GM19023 (cell line): ENCODE results near the gene C1orf159.
"Not testable (repeated sequence)": the region's sequence is repeated elsewhere in the genome, so short reads cannot be mapped to it uniquely, and the experiment has no call there.

Experiments
- ATAC-seq: cut with Tn5 transposase; IDR thresholded peaks from one replicate; pipeline ENCODE4 v1.9.1; 2021; ENCODE audit warnings: mild to moderate bottlenecking, moderate library complexity; ENCODE audit not compliant: unreplicated experiment

C1orf159 gene

DNA sequence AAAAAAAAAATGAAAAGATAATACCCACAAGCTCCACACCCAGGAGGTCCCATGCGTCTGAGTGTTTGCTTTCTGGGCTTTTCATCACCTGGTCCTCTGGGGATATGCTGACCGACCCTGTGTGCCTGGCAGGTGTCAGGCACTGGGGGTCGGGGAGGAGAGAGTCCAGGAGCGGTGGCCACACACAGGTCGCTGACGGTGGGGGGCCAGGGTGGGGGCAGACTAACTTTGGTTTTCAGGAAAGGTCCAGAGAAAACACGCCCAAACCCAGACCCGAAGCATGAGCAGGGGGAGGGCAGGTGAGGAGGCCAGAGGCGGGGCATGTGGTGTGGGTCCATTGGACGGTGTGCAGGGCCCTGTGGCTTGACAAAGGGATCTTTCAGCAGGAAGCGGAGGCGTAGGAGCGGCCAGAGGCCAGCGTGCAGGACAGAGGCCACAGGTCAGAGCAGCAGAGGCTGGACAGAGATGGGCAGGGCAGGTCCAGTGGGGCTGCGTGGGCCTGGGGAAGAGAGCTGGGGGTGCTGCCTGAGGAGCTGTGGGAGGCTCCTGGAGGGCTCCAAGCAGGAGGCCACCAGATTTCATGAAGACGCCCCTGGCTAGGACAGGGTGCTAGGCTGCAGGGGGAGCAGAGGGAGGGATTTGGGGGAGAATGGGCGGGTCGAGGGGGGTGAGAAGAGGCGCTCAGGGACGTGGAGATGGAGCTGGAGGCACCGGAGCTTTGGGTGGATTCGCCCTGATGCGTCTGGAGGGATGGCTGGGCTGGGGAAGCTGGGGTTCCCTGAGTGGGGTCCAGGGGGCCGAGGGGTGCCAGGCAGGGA, 57.6 kb downstream of the C1orf159 start:
- no peak for ATAC-seq

DNA sequence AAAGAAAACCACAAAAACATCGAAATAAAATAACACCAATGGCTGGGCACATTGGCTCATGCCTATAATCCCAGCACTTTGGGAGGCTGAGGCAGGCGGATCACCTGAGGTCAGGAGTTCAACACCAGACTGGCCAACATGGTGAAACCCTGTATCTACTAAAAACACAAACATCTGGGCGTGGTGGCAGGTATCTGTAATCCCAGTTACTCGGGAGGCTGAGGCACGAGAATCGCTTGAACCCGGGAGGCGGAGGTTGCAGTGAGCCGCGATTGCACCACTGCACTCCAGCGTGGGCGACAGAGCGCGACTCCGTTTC, 58.2 kb downstream of the C1orf159 start:
- not testable (repeated sequence) for ATAC-seq

DNA sequence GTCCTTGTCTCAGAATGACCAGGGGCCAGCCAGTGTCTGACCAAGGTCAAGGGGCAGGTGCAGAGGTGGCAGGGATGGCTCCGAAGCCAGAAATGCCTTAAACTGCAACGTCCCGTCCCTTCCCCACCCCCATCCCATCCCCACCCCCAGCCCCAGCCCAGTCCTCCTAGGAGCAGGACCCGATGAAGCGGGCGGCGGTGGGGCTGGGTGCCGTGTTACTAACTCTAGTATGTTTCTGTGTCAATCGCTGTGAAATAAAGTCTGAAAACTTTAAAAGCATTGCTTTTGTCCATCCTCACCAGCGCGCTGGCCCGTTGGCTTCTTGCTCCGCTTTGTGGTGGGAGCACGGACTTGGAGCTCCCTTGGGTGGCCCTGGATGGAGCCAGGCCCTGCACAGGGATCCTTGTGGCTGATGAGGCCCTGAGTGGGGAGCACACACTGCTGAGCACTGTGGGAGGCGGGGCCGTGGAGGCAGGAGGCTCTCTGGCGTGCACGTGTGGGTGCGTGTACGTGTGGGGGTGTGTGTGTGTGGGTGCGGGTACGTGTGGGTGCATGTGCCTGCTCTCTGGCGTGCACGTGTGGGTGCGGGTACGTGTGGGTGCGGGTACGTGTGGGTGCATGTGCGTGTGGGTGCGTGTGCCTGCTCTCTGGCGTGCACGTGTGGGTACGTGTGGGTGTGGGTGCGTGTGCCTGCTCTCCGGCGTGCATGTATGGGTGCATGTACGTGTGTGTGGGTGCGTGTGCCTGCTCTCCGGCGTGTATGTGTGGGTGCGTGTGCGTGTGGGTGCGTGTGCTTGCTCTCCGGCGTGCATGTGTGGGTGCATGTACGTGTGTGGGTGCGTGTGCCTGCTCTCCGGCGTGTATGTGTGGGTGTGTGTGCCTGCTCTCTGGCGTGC, 59.8 kb downstream of the C1orf159 start:
- ATAC-seq: no peak

DNA sequence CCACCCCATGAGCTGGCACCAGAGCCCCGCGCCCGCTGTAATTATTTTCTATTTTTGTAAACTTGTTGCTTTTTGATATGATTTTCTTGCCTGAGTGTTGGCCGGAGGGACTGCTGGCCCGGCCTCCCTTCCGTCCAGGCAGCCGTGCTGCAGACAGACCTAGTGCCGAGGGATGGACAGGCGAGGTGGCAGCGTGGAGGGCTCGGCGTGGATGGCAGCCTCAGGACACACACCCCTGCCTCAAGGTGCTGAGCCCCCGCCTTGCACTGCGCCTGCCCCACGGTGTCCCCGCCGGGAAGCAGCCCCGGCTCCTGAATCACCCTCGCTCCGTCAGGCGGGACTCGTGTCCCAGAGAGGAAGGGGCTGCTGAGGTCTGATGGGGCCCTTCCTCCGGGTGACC, 60.9 kb downstream of the C1orf159 start:
- ATAC-seq: no peak

DNA sequence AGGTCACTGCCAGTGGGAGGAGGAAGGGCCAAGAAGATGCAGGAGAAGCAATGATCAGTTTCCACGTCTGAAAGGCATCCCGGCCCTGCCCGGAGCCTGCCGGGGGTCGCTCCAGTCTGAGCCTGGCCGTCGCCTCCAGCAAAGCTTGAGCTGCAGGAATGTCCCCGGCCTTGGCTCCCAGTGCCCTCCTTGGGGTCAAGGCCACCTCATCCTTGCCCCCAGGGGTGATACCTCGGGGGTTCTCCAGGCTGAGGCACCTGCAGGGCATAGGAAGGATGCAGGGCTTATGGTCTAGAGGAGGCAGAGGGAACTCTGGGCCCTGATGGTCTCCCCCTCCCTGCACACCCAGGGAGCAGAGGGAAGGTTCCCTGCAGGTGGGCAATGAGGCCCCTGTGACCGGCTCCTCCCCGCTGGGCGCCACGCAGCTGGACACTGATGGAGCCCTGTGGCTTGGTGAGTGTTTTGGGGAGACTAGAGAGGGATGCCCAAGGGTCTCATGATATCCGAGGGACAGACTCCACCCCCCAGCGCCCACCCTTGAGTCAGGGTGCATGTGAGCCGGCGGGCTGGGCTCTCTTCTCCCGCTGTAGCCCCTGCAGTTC, 61.7 kb downstream of the C1orf159 start:
- no peak for ATAC-seq

DNA sequence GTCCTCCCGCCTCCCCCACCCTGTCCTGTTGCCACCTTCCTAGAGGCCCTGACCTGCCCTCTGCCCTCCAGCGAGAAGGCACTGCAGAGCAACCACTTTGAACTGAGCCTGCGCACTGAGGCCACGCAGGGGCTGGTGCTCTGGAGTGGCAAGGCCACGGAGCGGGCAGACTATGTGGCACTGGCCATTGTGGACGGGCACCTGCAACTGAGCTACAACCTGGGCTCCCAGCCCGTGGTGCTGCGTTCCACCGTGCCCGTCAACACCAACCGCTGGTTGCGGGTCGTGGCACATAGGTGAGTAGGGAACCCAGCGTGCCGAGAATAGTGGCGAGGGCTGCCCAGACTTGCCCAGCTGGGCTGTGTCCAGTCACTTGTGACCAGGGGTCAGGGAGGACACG, 62.2 kb downstream of the C1orf159 start:
- no peak for ATAC-seq

DNA sequence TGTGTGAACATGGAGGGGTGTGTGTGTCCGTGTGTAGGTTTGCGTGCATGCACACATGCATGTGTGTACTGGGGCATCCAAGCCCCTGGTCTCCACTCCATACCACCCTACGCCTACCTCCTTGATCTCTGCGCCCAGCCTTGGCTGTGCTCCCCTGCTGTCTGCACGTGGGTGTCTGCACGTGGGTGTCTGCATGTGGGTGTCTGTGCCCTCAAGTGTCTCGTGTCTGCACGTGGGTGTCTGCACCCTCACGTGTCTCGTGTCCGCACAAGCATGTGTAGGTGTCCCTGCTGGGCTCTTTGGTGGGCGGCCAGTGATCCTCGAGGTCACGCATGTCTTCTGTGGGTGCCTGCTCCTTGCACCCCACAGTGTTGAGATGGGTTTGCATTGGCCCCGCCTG, 62.9 kb downstream of the C1orf159 start:
- no peak for ATAC-seq

DNA sequence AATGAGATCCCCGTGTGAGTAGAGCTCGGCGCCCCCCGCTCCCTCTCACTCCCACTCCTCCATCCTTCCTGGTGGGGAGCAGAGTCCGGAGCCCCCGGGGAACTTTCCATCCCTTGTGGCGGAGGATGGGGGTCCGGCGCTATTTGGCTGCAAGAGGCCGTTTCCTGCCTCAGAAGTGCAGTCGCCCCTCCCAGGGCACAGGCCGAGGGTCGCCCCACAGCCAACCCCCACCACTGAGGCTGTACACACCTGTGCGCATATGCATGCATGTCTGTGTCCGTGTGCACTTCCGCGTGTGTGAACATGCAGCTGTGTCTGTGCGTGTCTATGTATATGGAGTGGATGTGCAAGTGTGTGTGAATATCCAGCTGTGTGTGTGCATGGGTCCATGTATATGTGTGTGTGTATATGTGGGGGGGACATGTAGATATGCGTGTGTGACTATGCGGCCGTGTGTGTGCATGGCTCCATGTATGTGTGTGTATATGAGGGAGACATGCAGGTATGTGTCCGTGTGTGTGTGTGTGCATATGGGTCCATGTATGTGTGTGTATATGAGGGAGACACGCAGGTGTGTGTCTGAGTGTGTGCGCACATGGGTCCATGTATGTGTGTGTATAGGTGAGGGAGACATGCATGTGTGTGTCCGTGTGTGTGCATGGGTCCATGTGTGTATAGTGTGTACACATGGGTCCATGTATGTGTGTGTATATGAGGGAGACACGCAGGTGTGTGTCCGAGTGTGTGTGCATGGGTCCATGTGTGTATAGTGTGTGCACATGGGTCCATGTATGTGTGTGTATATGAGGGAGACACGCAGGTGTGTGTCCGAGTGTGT, 63.7 kb downstream of the C1orf159 start:
- no peak for ATAC-seq

DNA sequence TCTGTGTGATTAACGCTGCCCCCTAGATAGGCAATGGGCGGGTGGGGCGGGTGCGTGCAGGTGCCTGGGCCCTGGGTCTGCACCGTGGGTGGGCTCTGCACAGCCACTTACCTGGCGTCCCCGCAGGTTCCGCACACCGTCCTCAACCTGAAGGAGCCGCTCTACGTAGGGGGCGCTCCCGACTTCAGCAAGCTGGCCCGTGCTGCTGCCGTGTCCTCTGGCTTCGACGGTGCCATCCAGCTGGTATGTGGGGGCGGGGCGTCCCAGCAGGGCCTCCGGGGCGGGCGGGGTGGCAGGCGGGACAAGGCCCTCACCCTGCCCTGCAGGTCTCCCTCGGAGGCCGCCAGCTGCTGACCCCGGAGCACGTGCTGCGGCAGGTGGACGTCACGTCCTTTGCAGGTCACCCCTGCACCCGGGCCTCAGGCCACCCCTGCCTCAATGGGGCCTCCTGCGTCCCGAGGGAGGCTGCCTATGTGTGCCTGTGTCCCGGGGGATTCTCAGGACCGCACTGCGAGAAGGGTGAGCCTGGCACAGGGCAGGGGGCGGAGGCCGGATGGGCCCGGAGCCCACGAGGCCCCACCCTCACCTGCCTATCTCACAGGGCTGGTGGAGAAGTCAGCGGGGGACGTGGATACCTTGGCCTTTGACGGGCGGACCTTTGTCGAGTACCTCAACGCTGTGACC, 64.6 kb downstream of the C1orf159 start:
- ATAC-seq: no peak

DNA sequence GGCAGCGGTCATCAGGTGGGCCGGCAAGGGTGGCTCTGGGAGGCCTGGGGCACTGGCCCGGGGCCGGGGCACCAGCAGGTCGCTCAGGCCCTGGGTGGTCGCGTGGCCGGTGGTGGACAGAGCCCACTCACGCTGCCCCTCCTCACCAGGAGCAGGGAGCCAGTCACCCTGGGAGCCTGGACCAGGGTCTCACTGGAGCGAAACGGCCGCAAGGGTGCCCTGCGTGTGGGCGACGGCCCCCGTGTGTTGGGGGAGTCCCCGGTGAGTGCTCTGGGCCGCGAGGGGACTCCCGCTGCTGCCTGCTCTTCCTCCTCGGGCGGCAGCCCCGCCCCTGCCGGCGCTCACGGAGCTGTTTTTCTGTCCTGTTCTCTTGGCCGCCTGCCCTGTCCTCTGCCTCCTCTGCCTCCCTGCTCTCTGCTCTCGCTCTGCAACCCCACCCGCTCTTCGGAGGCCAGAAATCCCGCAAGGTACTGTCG, 65.3 kb downstream of the C1orf159 start:
- no peak for ATAC-seq

DNA sequence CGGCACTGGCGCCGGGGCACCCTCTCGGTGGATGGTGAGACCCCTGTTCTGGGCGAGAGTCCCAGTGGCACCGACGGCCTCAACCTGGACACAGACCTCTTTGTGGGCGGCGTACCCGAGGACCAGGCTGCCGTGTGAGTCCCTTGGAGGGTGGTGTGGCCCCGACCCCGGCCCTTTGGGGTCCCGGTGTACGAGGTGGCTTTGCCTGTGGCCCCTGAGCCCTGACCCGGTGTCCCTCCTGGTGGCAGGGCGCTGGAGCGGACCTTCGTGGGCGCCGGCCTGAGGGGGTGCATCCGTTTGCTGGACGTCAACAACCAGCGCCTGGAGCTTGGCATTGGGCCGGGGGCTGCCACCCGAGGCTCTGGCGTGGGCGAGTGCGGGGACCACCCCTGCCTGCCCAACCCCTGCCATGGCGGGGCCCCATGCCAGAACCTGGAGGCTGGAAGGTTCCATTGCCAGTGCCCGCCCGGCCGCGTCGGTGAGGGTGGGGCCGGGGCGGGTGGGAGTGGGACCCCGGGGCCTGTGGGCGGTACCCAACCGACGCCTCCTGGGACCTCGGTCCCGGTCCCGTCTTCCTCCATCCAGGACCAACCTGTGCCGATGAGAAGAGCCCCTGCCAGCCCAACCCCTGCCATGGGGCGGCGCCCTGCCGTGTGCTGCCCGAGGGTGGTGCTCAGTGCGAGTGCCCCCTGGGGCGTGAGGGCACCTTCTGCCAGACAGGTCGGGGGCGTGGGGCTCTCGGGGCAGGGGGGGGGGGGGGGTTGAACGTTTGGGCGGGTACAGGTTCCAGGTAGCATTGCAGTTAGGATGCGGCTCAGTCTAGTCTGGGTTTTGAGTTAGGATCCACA, 66.3 kb downstream of the C1orf159 start:
- no peak for ATAC-seq

DNA sequence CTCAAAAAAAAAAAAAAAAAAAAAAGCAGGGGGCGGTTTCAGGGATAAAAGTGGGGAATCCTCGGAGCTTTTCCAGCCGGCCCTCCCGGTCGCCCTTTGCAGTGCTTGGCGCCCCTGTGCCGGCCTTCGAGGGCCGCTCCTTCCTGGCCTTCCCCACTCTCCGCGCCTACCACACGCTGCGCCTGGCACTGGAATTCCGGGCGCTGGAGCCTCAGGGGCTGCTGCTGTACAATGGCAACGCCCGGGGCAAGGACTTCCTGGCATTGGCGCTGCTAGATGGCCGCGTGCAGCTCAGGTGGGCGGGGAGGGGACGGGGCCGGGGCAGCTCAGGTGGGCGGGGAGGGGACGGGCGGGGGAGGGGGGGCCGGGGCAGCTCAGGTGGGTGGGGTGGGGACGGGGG, 67.1 kb downstream of the C1orf159 start:
- no peak for ATAC-seq

DNA sequence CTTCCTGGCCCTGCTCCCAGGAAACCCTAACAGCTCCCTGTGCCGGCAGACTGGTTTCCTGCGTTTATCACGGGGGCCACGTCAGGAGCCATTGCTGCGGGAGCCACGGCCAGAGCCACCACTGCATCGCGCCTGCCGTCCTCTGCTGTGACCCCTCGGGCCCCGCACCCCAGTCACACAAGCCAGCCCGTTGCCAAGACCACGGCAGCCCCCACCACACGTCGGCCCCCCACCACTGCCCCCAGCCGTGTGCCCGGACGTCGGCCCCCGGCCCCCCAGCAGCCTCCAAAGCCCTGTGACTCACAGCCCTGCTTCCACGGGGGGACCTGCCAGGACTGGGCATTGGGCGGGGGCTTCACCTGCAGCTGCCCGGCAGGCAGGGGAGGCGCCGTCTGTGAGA, 67.9 kb downstream of the C1orf159 start:
- no peak for ATAC-seq

DNA sequence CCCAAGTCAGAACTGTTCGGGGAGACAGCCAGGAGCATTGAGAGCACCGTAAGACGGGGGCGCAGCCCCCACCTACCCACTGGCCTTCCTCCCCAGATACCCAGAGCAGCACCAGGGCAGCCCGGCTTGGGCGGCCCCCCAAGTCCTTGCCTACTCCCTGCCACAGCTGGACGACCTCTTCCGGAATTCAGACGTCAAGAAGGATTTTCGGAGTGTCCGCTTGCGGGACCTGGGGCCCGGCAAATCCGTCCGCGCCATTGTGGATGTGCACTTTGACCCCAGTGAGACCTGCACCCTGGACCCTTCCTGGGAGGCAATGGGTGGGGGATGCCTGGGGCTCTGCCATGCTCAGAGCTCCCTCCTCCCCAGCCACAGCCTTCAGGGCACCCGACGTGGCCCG, 68.5 kb downstream of the C1orf159 start:
- no peak for ATAC-seq

DNA sequence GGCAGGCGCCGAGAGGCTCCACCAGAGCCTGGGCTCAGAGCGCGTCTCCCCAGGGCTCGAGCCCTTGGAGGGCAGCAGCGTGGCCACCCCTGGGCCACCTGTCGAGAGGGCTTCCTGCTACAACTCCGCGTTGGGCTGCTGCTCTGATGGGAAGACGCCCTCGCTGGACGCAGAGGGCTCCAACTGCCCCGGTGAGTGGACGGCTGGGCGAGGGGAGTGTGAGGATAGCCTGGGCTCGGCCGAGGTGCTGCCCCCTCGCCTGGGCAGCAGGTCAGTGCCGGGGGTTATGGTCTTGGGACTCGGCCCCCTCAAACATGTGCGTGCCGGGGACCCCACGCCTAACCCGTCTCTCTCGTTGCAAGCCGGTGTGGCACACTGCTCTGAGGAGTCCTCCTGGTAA, 69.1 kb downstream of the C1orf159 start:
- ATAC-seq: no peak

DNA sequence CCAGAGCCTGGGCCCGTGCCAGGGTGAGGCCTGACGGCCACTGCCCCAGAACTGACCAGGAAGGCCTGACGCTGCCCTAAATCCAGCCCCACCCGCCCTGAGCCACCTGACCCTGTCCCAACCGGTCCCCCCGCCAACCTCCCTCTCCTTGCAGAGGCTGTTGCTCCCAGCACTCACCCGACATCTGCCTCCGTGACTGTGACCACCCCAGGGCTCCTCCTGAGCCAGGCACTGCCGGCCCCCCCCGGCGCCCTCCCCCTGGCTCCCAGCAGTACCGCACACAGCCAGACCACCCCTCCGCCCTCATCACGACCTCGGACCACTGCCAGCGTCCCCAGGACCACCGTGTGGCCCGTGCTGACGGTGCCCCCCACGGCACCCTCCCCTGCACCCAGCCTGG, 69.6 kb downstream of the C1orf159 start:
- no peak for ATAC-seq

DNA sequence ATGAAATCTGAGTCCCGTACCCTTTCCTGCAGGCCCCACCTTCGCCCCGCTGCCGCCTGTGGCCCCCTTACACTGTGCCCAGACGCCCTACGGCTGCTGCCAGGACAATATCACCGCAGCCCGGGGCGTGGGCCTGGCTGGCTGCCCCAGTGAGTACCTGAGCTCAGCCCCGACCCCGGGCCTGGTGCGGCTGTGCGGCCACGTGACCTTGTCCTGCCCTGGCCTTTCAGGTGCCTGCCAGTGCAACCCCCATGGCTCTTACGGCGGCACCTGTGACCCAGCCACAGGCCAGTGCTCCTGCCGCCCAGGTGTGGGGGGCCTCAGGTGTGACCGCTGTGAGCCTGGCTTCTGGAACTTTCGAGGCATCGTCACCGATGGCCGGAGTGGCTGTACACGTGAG, 70.8 kb downstream of the C1orf159 start:
- ATAC-seq: no peak

DNA sequence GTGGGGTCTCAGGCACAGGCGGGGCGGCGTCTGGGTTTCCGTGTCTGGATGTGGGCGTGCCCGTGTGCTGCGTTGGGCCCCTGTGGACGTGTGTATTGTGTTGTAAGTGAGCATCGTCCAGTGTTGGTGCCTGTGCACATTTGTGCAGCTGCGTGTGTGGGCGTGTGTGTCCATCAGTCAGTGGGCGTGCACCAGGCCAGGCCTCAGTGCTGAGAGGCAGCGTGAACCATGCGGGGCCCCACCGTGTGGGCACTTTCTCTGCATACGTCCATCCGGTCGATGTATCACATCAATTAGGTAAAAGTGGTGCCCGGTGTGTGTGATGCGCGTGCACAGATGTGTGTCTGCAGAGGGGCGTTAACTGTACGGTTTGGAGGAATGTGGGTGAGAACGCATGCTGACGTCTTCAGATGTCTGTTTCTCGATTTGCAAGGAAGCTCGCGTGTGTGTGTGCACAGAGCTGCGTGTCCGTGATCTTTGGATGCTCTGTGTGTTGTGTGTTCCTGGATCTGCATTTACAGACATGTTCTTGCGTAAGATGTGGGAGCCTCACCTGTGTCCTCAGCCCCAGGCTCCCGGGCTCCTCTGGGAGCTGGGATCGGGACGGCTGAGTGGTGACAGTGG, 71.3 kb downstream of the C1orf159 start:
- ATAC-seq: no peak

DNA sequence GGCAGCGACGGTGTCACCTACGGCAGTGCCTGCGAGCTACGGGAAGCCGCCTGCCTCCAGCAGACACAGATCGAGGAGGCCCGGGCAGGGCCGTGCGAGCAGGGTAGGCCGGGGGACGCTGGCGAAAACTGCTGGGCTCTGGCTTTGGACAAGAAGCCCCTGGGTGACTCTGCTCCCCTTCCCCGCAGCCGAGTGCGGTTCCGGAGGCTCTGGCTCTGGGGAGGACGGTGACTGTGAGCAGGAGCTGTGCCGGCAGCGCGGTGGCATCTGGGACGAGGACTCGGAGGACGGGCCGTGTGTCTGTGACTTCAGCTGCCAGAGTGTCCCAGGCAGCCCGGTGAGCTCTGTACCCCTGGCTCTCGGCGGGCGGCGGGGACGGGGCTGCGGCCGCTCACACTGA, 72.0 kb downstream of the C1orf159 start:
- ATAC-seq: no peak
